H1 (cell line): ENCODE data around the gene RAB30. TPM values are rescaled to one million over a fixed set of nuclear protein-coding genes. Genes with fewer than 3 reads are reported as not detected.

Experiments
- CTCF ChIA-PET: fragments of 300-600 bp; sonication (Branson Sonifier 250); formaldehyde crosslinking; loops from one replicate; lab custom pipeline; 2021; ENCODE audit not compliant: partially characterized antibody; lab: Charles Lee
- POLR2A ChIA-PET: fragments of 300-600 bp; sonication (Branson Sonifier 250); formaldehyde crosslinking; loops from one replicate; lab custom pipeline; 2021; ENCODE audit warnings: inconsistent platforms; ENCODE audit not compliant: partially characterized antibody; lab: Charles Lee
- DNase-seq, 2 experiments: peaks; one replicate each; pipeline versions ENCODE4 v3.0.0 to v3.0.0-alpha.2; 2010 to 2022; ENCODE audit warnings: low spot score in 2 of 2, low read depth in 1 of 2, mixed read lengths in 1 of 2
- FAIRE-seq: peaks from 2 replicates; lab custom pipeline; 2011; peaks lifted over from hg19 to GRCh38; lab: Jason Lieb, UNC
- H2AFZ ChIP-seq: 2 replicates; pipeline ENCODE4 v1.8.1; 2012; ENCODE audit warnings: low read length, inconsistent platforms
- H2AK5ac ChIP-seq: 2 replicates; pipeline ENCODE4 v1.6.1; 2013; ENCODE audit warnings: low read depth, low read length
- H2BK120ac ChIP-seq: replicated peaks from 2 replicates; pipeline ENCODE3; 2013; ENCODE audit warnings: low read depth, low read length, inconsistent platforms
- H2BK12ac ChIP-seq: 2 replicates; pipeline ENCODE4 v1.6.1; 2013; ENCODE audit warnings: low read depth, low read length
- H2BK15ac ChIP-seq: 2 replicates; pipeline ENCODE4 v1.6.1; 2013; ENCODE audit warnings: low read length
- H2BK20ac ChIP-seq: 2 replicates; pipeline ENCODE4 v1.6.1; 2013; ENCODE audit warnings: low read length
- H2BK5ac ChIP-seq: 2 replicates; pipeline ENCODE4 v1.6.1; 2013; ENCODE audit warnings: low read depth, low read length
- H3K14ac ChIP-seq: 2 replicates; pipeline ENCODE4 v1.6.1; 2013; ENCODE audit warnings: inconsistent platforms; ENCODE audit not compliant: insufficient read length
- H3K18ac ChIP-seq: 2 replicates; pipeline ENCODE4 v1.6.1; 2013; ENCODE audit warnings: low read length; ENCODE audit errors: extremely low read depth
- H3K23ac ChIP-seq: 2 replicates; pipeline ENCODE4 v1.6.1; 2013; ENCODE audit warnings: inconsistent platforms; ENCODE audit not compliant: insufficient read length
- H3K23me2 ChIP-seq: 2 replicates; pipeline ENCODE4 v1.6.1; 2013; ENCODE audit warnings: low read depth, low read length
- H3K27ac ChIP-seq: 2 replicates; pipeline ENCODE4 v1.6.1; 2011; ENCODE audit warnings: low read depth, low read length, inconsistent platforms
- H3K27me3 ChIP-seq, 4 experiments: replicated peaks in 1 of 4; 1 replicate in 1 of 4; 2 replicates in 3 of 4; pipeline versions ENCODE4 v1.6.1 to v1.8.1; 2011 to 2013; ENCODE audit warnings: low read length in 3 of 4, mild to moderate bottlenecking in 3 of 4, inconsistent platforms in 2 of 4, mixed read lengths in 2 of 4, moderate library complexity in 1 of 4; ENCODE audit not compliant: control insufficient read depth in 3 of 4, insufficient read depth in 3 of 4; ENCODE audit errors: extremely low read depth in 1 of 4
- H3K36me3 ChIP-seq, 4 experiments: 2 replicates each; pipeline versions ENCODE4 v1.6.1 to v1.8.1; 2011 to 2013; ENCODE audit warnings: mild to moderate bottlenecking in 4 of 4, low read length in 3 of 4, moderate library complexity in 2 of 4, control low read depth in 1 of 4, inconsistent platforms in 1 of 4; ENCODE audit not compliant: insufficient read depth in 4 of 4, control insufficient read depth in 2 of 4
- H3K4ac ChIP-seq: replicated peaks from 2 replicates; pipeline ENCODE3; 2013; ENCODE audit warnings: low read length, low read depth, mixed read lengths, inconsistent platforms; ENCODE audit not compliant: insufficient read length
- H3K4me1 ChIP-seq, 4 experiments: replicated peaks in 1 of 4; 1 replicate in 1 of 4; 2 replicates in 3 of 4; pipeline versions ENCODE4 v1.6.1 to v1.8.1; 2011 to 2013; ENCODE audit warnings: low read length in 3 of 4, inconsistent platforms in 2 of 4, mixed read lengths in 1 of 4; ENCODE audit not compliant: insufficient read depth in 4 of 4, control insufficient read depth in 3 of 4
- H3K4me2 ChIP-seq, 2 experiments: 2 replicates each; pipeline versions ENCODE4 v1.6.1 to v1.8.1; 2011 to 2013; ENCODE audit warnings: low read depth in 2 of 2, low read length in 2 of 2, control low read depth in 1 of 2, inconsistent platforms in 1 of 2, mild to moderate bottlenecking in 1 of 2; ENCODE audit not compliant: insufficient read depth in 1 of 2
- H3K4me3 ChIP-seq, 4 experiments: fragments of 200-600, 300-600 bp in 1 of 4; sonication (generic), shearing (Covaris generic), sonication (Bioruptor Twin) in 1 of 4; 2 replicates each; pipeline versions ENCODE4 v1.5.1 to v1.8.1; 2011 to 2016; ENCODE audit warnings: low read length in 4 of 4, low read depth in 3 of 4, control low read depth in 2 of 4, inconsistent platforms in 2 of 4, mild to moderate bottlenecking in 2 of 4, mixed read lengths in 1 of 4, moderate library complexity in 1 of 4; ENCODE audit not compliant: insufficient read depth in 2 of 4; ENCODE audit errors: extremely low read depth in 1 of 4
- H3K56ac ChIP-seq: replicated peaks from 2 replicates; pipeline ENCODE3; 2013; ENCODE audit warnings: low read depth, mild to moderate bottlenecking, mixed read lengths, low read length, inconsistent platforms; ENCODE audit not compliant: insufficient read length
- H3K79me1 ChIP-seq: 2 replicates; pipeline ENCODE4 v1.6.1; 2013; ENCODE audit warnings: low read depth, low read length, control low read depth
- H3K79me2 ChIP-seq, 2 experiments: 2 replicates each; pipeline versions ENCODE4 v1.6.1 to v1.8.1; 2012 to 2013; ENCODE audit warnings: low read length in 2 of 2, mild to moderate bottlenecking in 2 of 2, inconsistent platforms in 1 of 2; ENCODE audit not compliant: insufficient read depth in 2 of 2, control insufficient read depth in 1 of 2
- H3K9ac ChIP-seq, 4 experiments: replicated peaks in 1 of 4; 1 replicate in 1 of 4; 2 replicates in 3 of 4; pipeline versions ENCODE4 v1.6.1 to v1.8.1; 2011 to 2013; ENCODE audit warnings: low read depth in 3 of 4, low read length in 3 of 4, control low read depth in 2 of 4, mild to moderate bottlenecking in 2 of 4, moderate library complexity in 2 of 4, inconsistent platforms in 1 of 4; ENCODE audit errors: extremely low read depth in 1 of 4
- H3K9me3 ChIP-seq, 2 experiments: 2 replicates each; pipeline versions ENCODE4 v1.6.1 to v1.8.1; 2012 to 2013; ENCODE audit warnings: mild to moderate bottlenecking in 2 of 2, moderate library complexity in 2 of 2, control low read depth in 1 of 2, inconsistent platforms in 1 of 2, low read depth in 1 of 2, low read length in 1 of 2, mixed read lengths in 1 of 2; ENCODE audit not compliant: insufficient read depth in 2 of 2
- H4K20me1 ChIP-seq, 2 experiments: replicated peaks in 1 of 2; 2 replicates each; pipeline versions ENCODE3 to v1.8.1; 2011 to 2013; ENCODE audit warnings: inconsistent platforms in 2 of 2, low read length in 2 of 2, mild to moderate bottlenecking in 1 of 2; ENCODE audit not compliant: insufficient read depth in 2 of 2, control insufficient read depth in 1 of 2
- H4K5ac ChIP-seq: 2 replicates; pipeline ENCODE4 v1.6.1; 2013; ENCODE audit warnings: low read length, low read depth, mixed read lengths, inconsistent platforms; ENCODE audit not compliant: insufficient read length
- H4K8ac ChIP-seq: 2 replicates; pipeline ENCODE4 v1.8.0; 2013; ENCODE audit warnings: mild to moderate bottlenecking, moderate library complexity, low read length, inconsistent platforms; ENCODE audit not compliant: insufficient read depth; ENCODE audit errors: extremely low read depth
- H4K91ac ChIP-seq: replicated peaks from 2 replicates; pipeline ENCODE3; 2013; ENCODE audit warnings: low read length, mixed read lengths, inconsistent platforms; ENCODE audit not compliant: insufficient read length
- WGBS, 2 experiments: shearing (Covaris generic) in 1 of 2; methylation state at CpG; one replicate each; pipeline versions ENCODE4 v1.1.6 to v1.1.7; 2013 to 2015; ENCODE audit warnings: low lambda C conversion rate in 2 of 2, mixed read lengths in 2 of 2, inconsistent platforms in 1 of 2, low coverage in 1 of 2, missing lambda C conversion rate in 1 of 2; ENCODE audit not compliant: insufficient replicate concordance in 2 of 2, insufficient coverage in 1 of 2, insufficient read length in 1 of 2; ENCODE audit errors: extremely low coverage in 1 of 2, missing lambda C conversion rate in 1 of 2; 5-methylcytosine and 5-hydroxymethylcytosine counted together
- polyA plus RNA-seq, 7 experiments: library from polyadenylated mRNA; depleted of rRNA in 3 of 7; stranded (reverse) in 5 of 7; unstranded in 2 of 7; fragments of >200 nt in 5 of 7; fragments of 200-250 nt in 2 of 7; gene quantifications; 1 replicate in 5 of 7; 2 replicates in 1 of 7; 4 replicates in 1 of 7; pipeline versions ENCODE4 v1.2.1 to v1.2.3, GENCODE V29; 2011 to 2013; ENCODE audit warnings: missing spikeins in 2 of 7, mixed read lengths in 2 of 7
- total RNA-seq: library from RNA; stranded (reverse); fragmentation: NEBNext Ultra II Directional; extraction: Animal tissue kit (Norgen Biotek cat#: 25700); gene quantifications from 2 replicates; pipeline ENCODE4 v1.2.1, GENCODE V29; 2021
- TF ChIP-seq, protein P1 (sequence below): IDR thresholded peaks from 2 replicates; pipeline ENCODE4 v1.6.1; 2012; ENCODE audit warnings: low read length, inconsistent platforms

RAB30 gene
- total and polyA plus RNA-seq, 2 of the 8 experiments (the other 6 are each of a cell fraction or from before 2014, with no cell fraction given), result 1.6 to 11.7 TPM

DNA sequence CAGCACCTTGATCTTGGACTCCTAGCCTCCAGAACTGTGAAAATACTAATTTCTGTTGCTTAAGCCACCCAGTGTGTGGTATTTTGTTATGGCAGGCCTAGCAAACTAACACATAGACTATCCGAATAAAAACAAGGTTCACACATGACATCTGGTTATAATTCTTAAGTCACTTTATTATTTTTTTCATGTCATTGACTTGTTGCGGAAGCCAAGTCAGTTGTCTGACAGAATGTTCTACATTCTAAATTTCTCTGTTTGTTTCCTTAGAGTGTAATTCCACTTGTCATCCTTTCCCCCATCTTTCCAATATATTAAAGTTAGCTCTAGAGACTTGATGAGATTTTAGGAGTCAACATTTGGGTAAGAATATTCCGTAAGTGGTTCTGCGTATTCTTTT is 40.6 kb downstream of the RAB30 start:
- DNase-seq, result no peak
- no peaks in the 10 kb centered on the region for H3K79me1 ChIP-seq
- no peak overlapping the region for H3K18ac ChIP-seq
- no peak overlapping the region for H2BK120ac ChIP-seq
- no peak overlapping the region for H3K23ac ChIP-seq
- no peaks in the 10 kb centered on the region for H4K20me1 ChIP-seq
- H3K4me3 ChIP-seq, result no peak overlapping the region
- H2BK15ac ChIP-seq, result no peak overlapping the region
- no peak overlapping the region for H2AFZ ChIP-seq
- no peaks in the 10 kb centered on the region for H3K23me2 ChIP-seq
- no peak overlapping the region for H3K27ac ChIP-seq
- H3K4ac ChIP-seq, result no peak overlapping the region
- peaks cover 1 to 3% (median 2%) of the 10 kb centered on the region in 4 experiments; a peak in 4 of 7 replicates for H3K4me1 ChIP-seq
- no peak overlapping the region for H2AK5ac ChIP-seq
- H3K36me3 ChIP-seq, result no peaks in the 10 kb centered on the region
- H3K79me2 ChIP-seq, result no peaks in the 10 kb centered on the region; a peak in 1 of 4 replicates
- POLR2A ChIA-PET, result interaction anchor here (3.3 kb wide), 1 partner anchor 41 kb away, joined by 7 read pairs; the partner anchor contains the start of gene RAB30
- H4K5ac ChIP-seq, result no peak overlapping the region
- H3K14ac ChIP-seq, result no peak overlapping the region
- no peak overlapping the region for H3K9ac ChIP-seq
- no peak overlapping the region for H2BK20ac ChIP-seq
- H3K56ac ChIP-seq, result no peak overlapping the region
- H3K27me3 ChIP-seq, result no peaks in the 10 kb centered on the region
- no peak overlapping the region for H2BK12ac ChIP-seq
- no peak overlapping the region for H4K8ac ChIP-seq
- FAIRE-seq, result no peak
- CTCF ChIA-PET, result interaction anchor here (0.7 to 1.5 kb wide), 2 partner anchors 17 to 48 kb away, joined by 3 read pairs; no protein-coding TSS in a partner anchor
- no peak overlapping the region for H4K91ac ChIP-seq
- H3K9me3 ChIP-seq, result no peaks in the 10 kb centered on the region
- H3K4me2 ChIP-seq, result no peak overlapping the region
- 88% methylated on average over 4 of the region's 4 CpGs; no CpG with 5 or more reads in 1 of the 2 experiments for WGBS, 2 experiments
- H2BK5ac ChIP-seq, result no peak overlapping the region
- TF ChIP-seq, protein P1, sequence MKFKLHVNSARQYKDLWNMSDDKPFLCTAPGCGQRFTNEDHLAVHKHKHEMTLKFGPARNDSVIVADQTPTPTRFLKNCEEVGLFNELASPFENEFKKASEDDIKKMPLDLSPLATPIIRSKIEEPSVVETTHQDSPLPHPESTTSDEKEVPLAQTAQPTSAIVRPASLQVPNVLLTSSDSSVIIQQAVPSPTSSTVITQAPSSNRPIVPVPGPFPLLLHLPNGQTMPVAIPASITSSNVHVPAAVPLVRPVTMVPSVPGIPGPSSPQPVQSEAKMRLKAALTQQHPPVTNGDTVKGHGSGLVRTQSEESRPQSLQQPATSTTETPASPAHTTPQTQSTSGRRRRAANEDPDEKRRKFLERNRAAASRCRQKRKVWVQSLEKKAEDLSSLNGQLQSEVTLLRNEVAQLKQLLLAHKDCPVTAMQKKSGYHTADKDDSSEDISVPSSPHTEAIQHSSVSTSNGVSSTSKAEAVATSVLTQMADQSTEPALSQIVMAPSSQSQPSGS, result no peak
